Right lobe of liver (tissue), 6 donors: ENCODE measurements around the gene ARRDC4. TPM values are rescaled to one million over a fixed set of nuclear protein-coding genes. Genes with fewer than 3 reads are reported as not detected.

Source experiments
- ATAC-seq, 4 donors: fragments of 200-7000 bp; cut with Tn5 transposase; one replicate each; pipeline ENCODE4 v1.9.1; 2020; ENCODE audit warnings: mild to moderate bottlenecking in 4 of 4, moderate library complexity in 4 of 4
- DNase-seq, 3 donors: peaks; one replicate each; pipeline ENCODE4 v3.0.0-alpha.2; 2020
- H3K27ac ChIP-seq, 3 donors: fragments of 200-600 bp; one replicate each; pipeline ENCODE4 v1.8.0; 2022
- H3K27me3 ChIP-seq, 2 donors: fragments of 200-600 bp; one replicate each; pipeline ENCODE4 v1.8.0; 2022
- H3K36me3 ChIP-seq, 4 donors: fragments of 200-600 bp; sonication (generic) in 1 of 4; one replicate each; pipeline versions ENCODE4 v1.5.1 to v1.8.0; 2017 to 2022; ENCODE audit warnings: control low read depth in 1 of 4
- H3K4me1 ChIP-seq, 4 donors: fragments of 200-600 bp; sonication (generic) in 1 of 4; one replicate each; pipeline versions ENCODE4 v1.5.1 to v1.8.0; 2017 to 2022; ENCODE audit warnings: control low read depth in 1 of 4
- H3K4me3 ChIP-seq, 3 donors: fragments of 200-600 bp; one replicate each; pipeline ENCODE4 v1.8.0; 2022
- H3K9me3 ChIP-seq, 4 donors: fragments of 200-600 bp; sonication (generic) in 1 of 4; one replicate each; pipeline versions ENCODE4 v1.5.1 to v1.8.0; 2017 to 2022; ENCODE audit warnings: control low read depth in 1 of 4
- CTCF ChIP-seq, 4 donors: fragments of 200-600 bp in 3 of 4; fragments of 450-650 bp in 1 of 4; IDR thresholded peaks; one replicate each; pipeline versions ENCODE4 v1.5.1 to v1.8.0; 2016 to 2022; ENCODE audit warnings: antibody characterized with exemption in 4 of 4, mild to moderate bottlenecking in 2 of 4
- POLR2A ChIP-seq: fragments of 450-650 bp; IDR thresholded peaks from one replicate; pipeline ENCODE4 v1.6.1; 2017; ENCODE audit warnings: antibody characterized with exemption, mild to moderate bottlenecking
- WGBS: methylation state at CpG from one replicate; pipeline ENCODE4 v1.1.6; 2018; ENCODE audit warnings: low coverage, low lambda C conversion rate; ENCODE audit not compliant: insufficient coverage; ENCODE audit errors: missing lambda C conversion rate; 5-methylcytosine and 5-hydroxymethylcytosine counted together
- intact Hi-C, 2 donors: fragments of 100-400 bp; cut with DNase I; formaldehyde crosslinking; loops; one replicate each; pipeline versions ENCODE4 v1.11.2 to v1.14.1; 2022
- total RNA-seq, 6 experiments: library from RNA; depleted of rRNA in 2 of 6; stranded (reverse); fragments of >200 nt in 2 of 6; fragmentation: NEBNext Ultra II Directional in 3 of 6; extraction: Animal tissue kit (Norgen Biotek cat#: 25700) in 3 of 6; gene quantifications; one replicate each; pipeline versions ENCODE4 v1.1.0 to v1.2.4, GENCODE V29; 2016 to 2023
- donor health status: DM: no; HTN: yes; CAD: no.
- donor health status: DM: no; HTN: no; CAD: no.
- donor health status: DM: no; HTN: no; CAD: no.
- donor health status: DM: no; HTN: yes; CAD: no.
- donor health status: DM: no; HTN: yes; CAD: no.

The ARRDC4 gene
- total RNA-seq, 6 experiments from 2014 or later = 5.0 to 17.4 (median 12.7) TPM

DNA sequence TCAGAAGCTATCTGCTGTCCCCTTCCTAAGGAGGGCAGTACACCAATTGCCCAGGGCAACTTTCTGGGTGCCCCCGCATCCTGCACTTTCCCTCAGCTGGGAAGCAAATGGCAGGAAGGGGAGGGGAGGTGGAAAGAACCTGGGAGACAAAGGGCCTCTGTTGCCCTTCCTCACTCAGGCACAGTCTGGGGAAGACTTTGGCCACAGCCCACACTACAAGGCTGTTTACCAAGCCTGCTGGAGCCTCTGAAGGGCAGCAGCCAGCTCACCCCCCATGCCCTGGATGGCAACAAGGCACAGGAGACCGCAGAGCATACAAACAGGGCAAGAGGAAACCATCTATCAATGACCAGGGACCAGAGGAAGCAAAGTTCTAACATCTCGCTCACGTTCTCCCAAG lies 42.4 kb downstream of the ARRDC4 start:
- DNase-seq (no peak), ATAC-seq (no peak)
- TF ChIP-seq CTCF (IDR thresholded peaks at IDR 0.05) (no peak), POLR2A (no peak)
- H3K27ac ChIP-seq = no peak overlapping the region
- H3K9me3 ChIP-seq = no peaks in the 10 kb centered on the region
- H3K4me3 ChIP-seq = no peak overlapping the region
- H3K27me3 ChIP-seq = no peaks in the 10 kb centered on the region
- no peaks in the 10 kb centered on the region for H3K4me1 ChIP-seq
- intact Hi-C loops = no loop called here
- 60% methylated on average over 1 of the region's 4 CpGs for WGBS
- no peaks in the 10 kb centered on the region for H3K36me3 ChIP-seq

GRCh38 chr15:98003518-98003917 lies 43.0 kb downstream of the ARRDC4 start:
- DNase-seq (no peak), ATAC-seq (peak in 1 of 4 donors; percentile 29)
- H3K27me3 ChIP-seq = no peaks in the 10 kb centered on the region
- no peaks in the 10 kb centered on the region for H3K9me3 ChIP-seq
- H3K4me3 ChIP-seq = no peak overlapping the region
- intact Hi-C loops = no loop called here
- no peaks in the 10 kb centered on the region for H3K36me3 ChIP-seq
- WGBS = 93% methylated on average over 5 of the region's 5 CpGs
- TF ChIP-seq POLR2A (no peak), CTCF (IDR thresholded peaks at IDR 0.05) (no peak)
- H3K27ac ChIP-seq = no peak overlapping the region
- H3K4me1 ChIP-seq = no peaks in the 10 kb centered on the region

DNA sequence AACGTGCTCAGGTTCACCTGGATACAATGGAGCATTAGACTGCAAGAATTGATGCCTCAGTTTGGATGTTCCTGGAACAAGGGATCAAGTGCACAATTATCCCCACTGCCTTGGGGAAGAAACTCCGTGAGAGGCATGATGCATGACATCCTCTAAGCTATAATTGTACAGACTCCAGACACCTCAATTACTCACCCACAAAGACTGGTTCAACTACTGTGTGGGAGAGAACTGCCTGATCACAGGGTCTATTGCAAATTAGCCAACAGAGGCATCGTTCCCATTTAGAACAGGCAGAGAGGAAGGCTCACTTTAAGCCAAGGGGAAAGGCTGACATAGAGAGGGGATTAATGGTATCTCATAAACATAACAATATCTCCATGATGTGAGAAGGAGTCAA lies 43.5 kb downstream of the ARRDC4 start:
- ATAC-seq = no peak
- intact Hi-C loops = no loop called here

GRCh38 chr15:98005659-98006058 lies 45.2 kb downstream of the ARRDC4 start:
- Histone ChIP-seq H3K36me3 (no peaks in the 10 kb centered on the region), H3K4me3 (no peak overlapping the region), H3K27me3 (no peaks in the 10 kb centered on the region), H3K27ac (no peak overlapping the region), H3K4me1 (no peaks in the 10 kb centered on the region), H3K9me3 (no peaks in the 10 kb centered on the region)
- TF ChIP-seq CTCF (IDR thresholded peaks at IDR 0.05) = no peak
- TF ChIP-seq POLR2A = no peak
- intact Hi-C loops = no loop called here
- WGBS = 62% methylated on average over 9 of the region's 9 CpGs
- DNase-seq (no peak), ATAC-seq (no peak)

More for the DNA sequence above, 43.5 kb downstream of the ARRDC4 start:
- H3K9me3 ChIP-seq = no peaks in the 10 kb centered on the region
- 49% methylated on average over 3 of the region's 3 CpGs for WGBS
- no peak for DNase-seq
- TF ChIP-seq CTCF (IDR thresholded peaks at IDR 0.05) = no peak
- no peak for TF ChIP-seq POLR2A
- H3K4me3 ChIP-seq = no peak overlapping the region
- no peaks in the 10 kb centered on the region for H3K4me1 ChIP-seq
- no peak overlapping the region for H3K27ac ChIP-seq
- no peaks in the 10 kb centered on the region for H3K27me3 ChIP-seq
- no peaks in the 10 kb centered on the region for H3K36me3 ChIP-seq

DNA sequence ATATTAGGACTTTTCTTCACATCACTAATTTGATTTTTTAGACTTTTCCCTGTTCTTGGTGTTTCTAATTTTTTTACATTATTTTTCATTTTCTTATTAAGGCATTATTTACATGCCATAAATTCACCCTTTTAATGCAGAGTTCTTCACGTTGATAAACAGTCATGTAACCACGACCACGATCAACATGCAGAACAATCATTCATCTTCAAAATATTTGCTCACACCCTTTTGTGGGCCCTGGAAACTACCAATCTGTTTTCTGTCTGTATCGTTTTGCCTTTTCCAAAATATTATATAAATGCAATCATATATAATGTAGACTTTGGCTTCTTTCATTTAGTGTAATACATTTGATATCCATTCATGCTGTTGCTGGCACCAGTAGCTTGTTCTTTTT lies 48.7 kb downstream of the ARRDC4 start:
- ATAC-seq (no peak), DNase-seq (no peak)
- no peak for TF ChIP-seq POLR2A
- TF ChIP-seq CTCF (IDR thresholded peaks at IDR 0.05) = no peak
- Histone ChIP-seq H3K4me3 (no peak overlapping the region), H3K36me3 (no peaks in the 10 kb centered on the region), H3K9me3 (no peaks in the 10 kb centered on the region), H3K27me3 (no peaks in the 10 kb centered on the region), H3K4me1 (no peaks in the 10 kb centered on the region), H3K27ac (no peak overlapping the region)
- intact Hi-C loops = no loop called here
- WGBS = 76% methylated on average over 4 of the region's 4 CpGs
